K562 (cell line): ENCODE results near the gene RIPK3. TPM values are rescaled to one million over a fixed set of nuclear protein-coding genes. Genes with fewer than 3 reads are reported as not detected.

Experiments used
- ATAC-seq: fragments of 200-7000 bp; cut with Tn5 transposase; 3 replicates; pipeline ENCODE4 v1.9.1; 2020; ENCODE audit warnings: moderate library complexity
- BruUV-seq: library from RNA; stranded (reverse); fragments of 400-500 nt; replicated peaks from 2 replicates; lab custom pipeline; 2021; lab: Mats Ljungman, UMichigan
- CTCF ChIA-PET: fragments of 300-600 bp; formaldehyde crosslinking; extraction: SDS; loops from one replicate; lab custom pipeline; 2021; ENCODE audit warnings: low intra/inter-chr PET ratio; lab: Yijun Ruan, JAX
- POLR2A ChIA-PET: fragments of 300-600, 350-650 bp; sonication (Branson Sonifier 250); formaldehyde crosslinking; extraction: SDS; loops from one replicate; lab custom pipeline; 2021; ENCODE audit warnings: antibody characterized with exemption, inconsistent platforms; lab: Yijun Ruan, JAX
- DNase-seq, 4 experiments: peaks; one replicate each; pipeline versions ENCODE4 v3.0.0 to v3.0.0-alpha.2; 2011 to 2018; ENCODE audit warnings: low spot score in 3 of 4, mixed read lengths in 3 of 4; ENCODE audit errors: extremely low read depth in 1 of 4
- FAIRE-seq: peaks from 2 replicates; lab custom pipeline; 2011; peaks lifted over from hg19 to GRCh38; lab: Jason Lieb, UNC
- H2AFZ ChIP-seq: 2 replicates; pipeline ENCODE4 v1.6.0; 2011; ENCODE audit warnings: low read depth, low read length, control low read depth, inconsistent platforms
- H3K27ac ChIP-seq: fragments of 200-600 bp; 3 replicates; pipeline ENCODE4 v1.8.0; 2011; ENCODE audit warnings: low read depth, mild to moderate bottlenecking, control low read depth, inconsistent platforms, low read length, moderate library complexity, mixed read lengths; ENCODE audit errors: extremely low read depth
- H3K27me3 ChIP-seq, 2 experiments: fragments of 300-600 bp in 1 of 2; 2 replicates in 1 of 2; 3 replicates in 1 of 2; pipeline versions ENCODE4 v1.6.0 to v1.8.0; 2011; ENCODE audit warnings: inconsistent platforms in 2 of 2, low read length in 2 of 2, mild to moderate bottlenecking in 1 of 2, mixed read lengths in 1 of 2, moderate library complexity in 1 of 2; ENCODE audit not compliant: control insufficient read depth in 2 of 2, insufficient read depth in 2 of 2
- H3K36me3 ChIP-seq: fragments of 300-600 bp; 3 replicates; pipeline ENCODE4 v1.8.0; 2011; ENCODE audit warnings: mild to moderate bottlenecking, low read length, inconsistent platforms; ENCODE audit not compliant: control insufficient read depth, insufficient read depth
- H3K4me1 ChIP-seq, 2 experiments: fragments of 200-600 bp in 1 of 2; replicated peaks in 1 of 2; 2 replicates in 1 of 2; 3 replicates in 1 of 2; pipeline versions ENCODE4 v1.5.1 to v1.8.0; 2011; ENCODE audit warnings: inconsistent platforms in 2 of 2, low read length in 2 of 2, mild to moderate bottlenecking in 1 of 2, mixed read lengths in 1 of 2, moderate library complexity in 1 of 2; ENCODE audit not compliant: control insufficient read depth in 2 of 2, insufficient read depth in 2 of 2
- H3K4me2 ChIP-seq: 2 replicates; pipeline ENCODE4 v1.6.1; 2011; ENCODE audit warnings: low read length, control low read depth, inconsistent platforms, mixed read lengths; ENCODE audit not compliant: insufficient read depth
- H3K4me3 ChIP-seq: fragments of 200-600 bp; sonication (generic), shearing (Covaris generic); 2 replicates; pipeline ENCODE4 v1.5.1; 2016; ENCODE audit warnings: control low read depth, inconsistent platforms
- H3K79me2 ChIP-seq: fragments of 200-600 bp; 3 replicates; pipeline ENCODE4 v1.8.0; 2011; ENCODE audit warnings: low read length, inconsistent platforms; ENCODE audit not compliant: control insufficient read depth, insufficient read depth
- H3K9ac ChIP-seq, 2 experiments: 2 replicates each; pipeline versions ENCODE4 v1.6.0 to v1.6.1; 2011; ENCODE audit warnings: low read depth in 2 of 2, low read length in 2 of 2, control low read depth in 1 of 2, inconsistent platforms in 1 of 2, mild to moderate bottlenecking in 1 of 2, mixed read lengths in 1 of 2; ENCODE audit not compliant: insufficient read depth in 1 of 2
- H3K9me1 ChIP-seq: one replicate; pipeline ENCODE4 v1.6.0; 2011; ENCODE audit warnings: inconsistent platforms, mild to moderate bottlenecking, low read length, moderate library complexity; ENCODE audit not compliant: control insufficient read depth, insufficient read depth
- H3K9me3 ChIP-seq: replicated peaks from 2 replicates; pipeline ENCODE4 v1.5.1; 2011; ENCODE audit warnings: low read depth, low read length, inconsistent platforms; ENCODE audit not compliant: control insufficient read depth, insufficient read depth
- H4K20me1 ChIP-seq: replicated peaks from 2 replicates; pipeline ENCODE4 v1.6.1; 2011; ENCODE audit warnings: low read length, inconsistent platforms, mixed read lengths; ENCODE audit not compliant: control insufficient read depth, insufficient read depth
- CBX8 ChIP-seq: fragments of 200-600 bp; sonication (generic); IDR thresholded peaks from 2 replicates; pipeline ENCODE4 v1.6.1; 2012; ENCODE audit warnings: borderline replicate concordance, mixed run types, low read depth, mild to moderate bottlenecking, moderate library complexity, mixed read lengths, low read length, control low read depth, inconsistent platforms; ENCODE audit not compliant: poor library complexity, severe bottlenecking; ENCODE audit errors: extremely low read depth
- CHCHD3 ChIP-seq: fragments of 250-450 bp; sonication (Bioruptor Pico); IDR thresholded peaks from 2 replicates; pipeline ENCODE4 v2.1.2; 2022; ENCODE audit warnings: mild to moderate bottlenecking
- GATAD2B ChIP-seq: fragments of 450-650 bp; IDR thresholded peaks from 2 replicates; pipeline ENCODE4 v1.6.1; 2017; ENCODE audit warnings: mild to moderate bottlenecking, borderline replicate concordance
- GTF2F1 ChIP-seq: IDR thresholded peaks from 2 replicates; pipeline ENCODE4 v1.6.1; 2011; ENCODE audit warnings: low read depth, low read length, improper control_type of control experiment
- HNRNPL ChIP-seq: fragments of 200-400 bp; formaldehyde crosslinking; IDR thresholded peaks from 2 replicates; pipeline ENCODE4 v1.6.1; 2017; ENCODE audit warnings: low read depth, mild to moderate bottlenecking, low read length
- MCM2 ChIP-seq: fragments of 450-650 bp; IDR thresholded peaks from 2 replicates; pipeline ENCODE4 v1.6.1; 2017; ENCODE audit warnings: low read depth, mild to moderate bottlenecking
- MED1 ChIP-seq: sonication (generic); formaldehyde crosslinking; IDR thresholded peaks from 2 replicates; pipeline ENCODE4 v1.8.1; 2023; ENCODE audit warnings: missing genetic modification reagents, borderline replicate concordance
- PHTF2 ChIP-seq: fragments of 250-450 bp; sonication (Bioruptor Pico); IDR thresholded peaks from 2 replicates; pipeline ENCODE4 v1.5.0; 2021; ENCODE audit warnings: mild to moderate bottlenecking
- SAFB ChIP-seq: fragments of 200-400 bp; formaldehyde crosslinking; IDR thresholded peaks from 2 replicates; pipeline ENCODE4 v1.6.1; 2017; ENCODE audit warnings: low read depth, low read length, borderline replicate concordance
- ZNF354B ChIP-seq: fragments of 250-450 bp; sonication (Bioruptor Pico); IDR thresholded peaks from 2 replicates; pipeline ENCODE4 v1.4.0; 2020
- WGBS: fragments of 100-300 bp; shearing (Covaris generic); methylation state at CpG from one replicate; pipeline ENCODE4 v1.1.6; 2016; ENCODE audit warnings: low coverage, mixed read lengths; ENCODE audit not compliant: insufficient coverage; ENCODE audit errors: missing lambda C conversion rate; 5-methylcytosine and 5-hydroxymethylcytosine counted together
- in situ Hi-C: fragments of 300-500 bp; cut with MboI; formaldehyde crosslinking; loops from 4 replicates; pipeline ENCODE4 v1.15.0; 2018; ENCODE audit warnings: inconsistent platforms, mixed read lengths
- intact Hi-C: fragments of 100-400 bp; cut with micrococcal nuclease; formaldehyde crosslinking; loops from 2 replicates; pipeline ENCODE4 v1.14.2; 2022
- polyA plus RNA-seq, 8 experiments: library from polyadenylated mRNA; depleted of rRNA in 4 of 8; stranded (reverse) in 5 of 8; unstranded in 3 of 8; fragments of >200 nt; fragmentation: Nextera tagmentation in 2 of 8; fragmentation: Illumina TruSeq in 1 of 8; extraction: Ambion mirVana in 2 of 8; extraction: Trizol in 1 of 8; gene quantifications; 2 replicates each; pipeline versions ENCODE4 v1.2.1 to v1.2.3, GENCODE V29; 2011 to 2014; ENCODE audit warnings: inconsistent platforms in 1 of 8, missing spikeins in 1 of 8
- total RNA-seq, 7 experiments: library from RNA; depleted of rRNA in 6 of 7; stranded (reverse); fragments of >200 nt in 6 of 7; fragmentation: Illumina TruSeq in 2 of 7; extraction: Trizol in 2 of 7; gene quantifications; 2 replicates each; pipeline versions ENCODE4 v1.2.1 to v1.2.3, GENCODE V29; 2011 to 2021; ENCODE audit warnings: low replicate concordance in 1 of 7
- TF ChIP-seq, protein P1 (sequence below), 3 experiments: fragments of 200-800 bp in 1 of 3; sonication (Bioruptor generic) in 1 of 3; sonication (generic) in 1 of 3; formaldehyde crosslinking in 1 of 3; IDR thresholded peaks; 2 replicates each; pipeline versions ENCODE4 v1.6.1 to v1.8.0; 2016 to 2022; ENCODE audit warnings: mild to moderate bottlenecking in 2 of 3, missing compliant biosample characterization in 2 of 3, missing genetic modification characterization in 2 of 3, missing genetic modification reagents in 1 of 3
- TF ChIP-seq, protein P2 (sequence below), 2 experiments: fragments of 450-650 bp; formaldehyde crosslinking in 1 of 2; IDR thresholded peaks; 2 replicates each; pipeline versions ENCODE4 v1.4.0 to v1.6.1; 2014 to 2020; ENCODE audit warnings: mild to moderate bottlenecking in 2 of 2, borderline replicate concordance in 1 of 2, low read depth in 1 of 2

RIPK3 gene
- total and polyA plus RNA-seq, 9 of the 15 experiments (the other 6 are each of a cell fraction or from before 2014, with no cell fraction given) = 0.03 to 0.43 (median 0.28) TPM; not detected in 3

GRCh38 chr14:24327303-24327702 is 12.5 kb downstream of the RIPK3 start (continued):
- TF ChIP-seq, protein P1, sequence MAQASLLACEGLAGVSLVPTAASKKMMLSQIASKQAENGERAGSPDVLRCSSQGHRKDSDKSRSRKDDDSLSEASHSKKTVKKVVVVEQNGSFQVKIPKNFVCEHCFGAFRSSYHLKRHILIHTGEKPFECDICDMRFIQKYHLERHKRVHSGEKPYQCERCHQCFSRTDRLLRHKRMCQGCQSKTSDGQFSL (CRISPR knock-in tag; IDR thresholded peaks at IDR 0.05) = no peak
- TF ChIP-seq, protein P1 (tag; IDR thresholded peaks at IDR 0.05) = no peak
- no peak for TF ChIP-seq HNRNPL

GRCh38 chr14:24325963-24326362 is 13.8 kb downstream of the RIPK3 start:
- CTCF ChIA-PET = no interaction called here
- no peak overlapping the region for H3K9ac ChIP-seq
- H4K20me1 ChIP-seq = no peaks in the 10 kb centered on the region
- no peak overlapping the region for H3K4me2 ChIP-seq
- intact Hi-C loops = no loop called here
- H3K27ac ChIP-seq = no peak overlapping the region
- H3K4me3 ChIP-seq = no peak overlapping the region
- in situ Hi-C loops = loop anchor here (25.0 kb wide), 1 partner anchor 361 kb away; no protein-coding TSS in a partner anchor
- FAIRE-seq = no peak
- no peak overlapping the region for H2AFZ ChIP-seq
- H3K79me2 ChIP-seq = no peaks in the 10 kb centered on the region
- no peak for ATAC-seq
- no peak for DNase-seq
- no peaks in the 10 kb centered on the region for H3K9me3 ChIP-seq
- 28% methylated on average over 7 of the region's 9 CpGs for WGBS
- POLR2A ChIA-PET = no interaction called here
- no peaks in the 10 kb centered on the region for H3K27me3 ChIP-seq
- no peaks in the 10 kb centered on the region for H3K36me3 ChIP-seq
- H3K9me1 ChIP-seq = no peaks in the 10 kb centered on the region
- H3K4me1 ChIP-seq = peaks cover 0 to 10% of the 10 kb centered on the region in 2 experiments; a peak in 4 of 5 replicates
- no TSS peak for BruUV-seq
- TF ChIP-seq PHTF2 (CRISPR knock-in tag) (no peak), GTF2F1 (no peak), GATAD2B (no peak), ZNF354B (CRISPR knock-in tag) (no peak), SAFB (no peak), MED1 (CRISPR knock-in tag) (no peak), CBX8 (no peak), MCM2 (no peak), CHCHD3 (CRISPR knock-in tag) (no peak)
- TF ChIP-seq, protein P2, sequence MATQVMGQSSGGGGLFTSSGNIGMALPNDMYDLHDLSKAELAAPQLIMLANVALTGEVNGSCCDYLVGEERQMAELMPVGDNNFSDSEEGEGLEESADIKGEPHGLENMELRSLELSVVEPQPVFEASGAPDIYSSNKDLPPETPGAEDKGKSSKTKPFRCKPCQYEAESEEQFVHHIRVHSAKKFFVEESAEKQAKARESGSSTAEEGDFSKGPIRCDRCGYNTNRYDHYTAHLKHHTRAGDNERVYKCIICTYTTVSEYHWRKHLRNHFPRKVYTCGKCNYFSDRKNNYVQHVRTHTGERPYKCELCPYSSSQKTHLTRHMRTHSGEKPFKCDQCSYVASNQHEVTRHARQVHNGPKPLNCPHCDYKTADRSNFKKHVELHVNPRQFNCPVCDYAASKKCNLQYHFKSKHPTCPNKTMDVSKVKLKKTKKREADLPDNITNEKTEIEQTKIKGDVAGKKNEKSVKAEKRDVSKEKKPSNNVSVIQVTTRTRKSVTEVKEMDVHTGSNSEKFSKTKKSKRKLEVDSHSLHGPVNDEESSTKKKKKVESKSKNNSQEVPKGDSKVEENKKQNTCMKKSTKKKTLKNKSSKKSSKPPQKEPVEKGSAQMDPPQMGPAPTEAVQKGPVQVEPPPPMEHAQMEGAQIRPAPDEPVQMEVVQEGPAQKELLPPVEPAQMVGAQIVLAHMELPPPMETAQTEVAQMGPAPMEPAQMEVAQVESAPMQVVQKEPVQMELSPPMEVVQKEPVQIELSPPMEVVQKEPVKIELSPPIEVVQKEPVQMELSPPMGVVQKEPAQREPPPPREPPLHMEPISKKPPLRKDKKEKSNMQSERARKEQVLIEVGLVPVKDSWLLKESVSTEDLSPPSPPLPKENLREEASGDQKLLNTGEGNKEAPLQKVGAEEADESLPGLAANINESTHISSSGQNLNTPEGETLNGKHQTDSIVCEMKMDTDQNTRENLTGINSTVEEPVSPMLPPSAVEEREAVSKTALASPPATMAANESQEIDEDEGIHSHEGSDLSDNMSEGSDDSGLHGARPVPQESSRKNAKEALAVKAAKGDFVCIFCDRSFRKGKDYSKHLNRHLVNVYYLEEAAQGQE (IDR thresholded peaks at IDR 0.05; ENCODE audit: borderline replicate concordance) = no peak
- TF ChIP-seq, protein P2 (CRISPR knock-in tag; IDR thresholded peaks at IDR 0.05; ENCODE audit: low read depth) = no peak
